Measurements from ENCODE around the gene BOLA3.

DNA sequence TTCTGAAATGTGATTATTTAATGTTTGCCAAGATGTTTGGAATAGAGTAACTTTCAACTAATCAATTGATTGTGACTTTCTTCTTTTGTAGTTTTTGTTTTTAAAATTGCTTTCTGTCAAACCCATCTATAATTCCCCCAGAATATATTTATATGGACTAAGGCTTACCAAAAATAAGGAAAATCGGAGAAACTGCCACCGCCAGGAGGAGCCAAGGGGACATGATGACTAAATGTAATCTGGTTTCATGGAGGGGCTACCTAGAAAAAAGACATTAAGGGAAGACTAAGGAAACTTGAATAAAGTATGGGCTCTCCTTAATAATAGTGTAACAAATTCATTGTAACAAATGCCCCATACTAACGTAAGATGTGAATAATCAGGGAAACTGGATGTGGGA lies 19.5 kb downstream of the BOLA3 start:
- TF ChIP-seq, protein P1, sequence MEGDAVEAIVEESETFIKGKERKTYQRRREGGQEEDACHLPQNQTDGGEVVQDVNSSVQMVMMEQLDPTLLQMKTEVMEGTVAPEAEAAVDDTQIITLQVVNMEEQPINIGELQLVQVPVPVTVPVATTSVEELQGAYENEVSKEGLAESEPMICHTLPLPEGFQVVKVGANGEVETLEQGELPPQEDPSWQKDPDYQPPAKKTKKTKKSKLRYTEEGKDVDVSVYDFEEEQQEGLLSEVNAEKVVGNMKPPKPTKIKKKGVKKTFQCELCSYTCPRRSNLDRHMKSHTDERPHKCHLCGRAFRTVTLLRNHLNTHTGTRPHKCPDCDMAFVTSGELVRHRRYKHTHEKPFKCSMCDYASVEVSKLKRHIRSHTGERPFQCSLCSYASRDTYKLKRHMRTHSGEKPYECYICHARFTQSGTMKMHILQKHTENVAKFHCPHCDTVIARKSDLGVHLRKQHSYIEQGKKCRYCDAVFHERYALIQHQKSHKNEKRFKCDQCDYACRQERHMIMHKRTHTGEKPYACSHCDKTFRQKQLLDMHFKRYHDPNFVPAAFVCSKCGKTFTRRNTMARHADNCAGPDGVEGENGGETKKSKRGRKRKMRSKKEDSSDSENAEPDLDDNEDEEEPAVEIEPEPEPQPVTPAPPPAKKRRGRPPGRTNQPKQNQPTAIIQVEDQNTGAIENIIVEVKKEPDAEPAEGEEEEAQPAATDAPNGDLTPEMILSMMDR (conservative IDR thresholded peaks at IDR 0.05 in 1 of 2, IDR thresholded peaks at IDR 0.05 in 1 of 2; ENCODE audit: low read depth in 1 of 2, low read length in 2 of 2), result peak in 1 of 2 donors; percentile 39
- TF ChIP-seq EZH2 (IDR thresholded peaks at IDR 0.05; ENCODE audit: low read length, missing control alignments), result no peak

All from fibroblast of lung (primary cell).